GM12891 (cell line): ENCODE data around the gene TRAF3IP3.

Experiments used
- POLR2AphosphoS5 ChIP-seq: IDR thresholded peaks from 2 replicates; pipeline ENCODE4 v1.6.1; 2011; ENCODE audit warnings: low read depth, low read length, control low read depth
- TAF1 ChIP-seq: IDR thresholded peaks from 2 replicates; pipeline ENCODE4 v1.6.1; 2011; ENCODE audit warnings: low read depth, low read length, control low read depth

- peak; percentile 61 for TF ChIP-seq TAF1
- peak; percentile 88 for TF ChIP-seq POLR2AphosphoS5
Measured at GRCh38 chr1:209784265-209785169, 28.7 kb downstream of the TRAF3IP3 start, which contains the start of gene C1orf74.
